ENCODE data around the gene NGB. TPM values are rescaled to one million over a fixed set of nuclear protein-coding genes. Genes with fewer than 3 reads are reported as not detected.

Gene NGB
- total and polyA plus RNA-seq, 9 of the 15 experiments (the other 6 are each of a cell fraction or from before 2014, with no cell fraction given) = not detected

DNA sequence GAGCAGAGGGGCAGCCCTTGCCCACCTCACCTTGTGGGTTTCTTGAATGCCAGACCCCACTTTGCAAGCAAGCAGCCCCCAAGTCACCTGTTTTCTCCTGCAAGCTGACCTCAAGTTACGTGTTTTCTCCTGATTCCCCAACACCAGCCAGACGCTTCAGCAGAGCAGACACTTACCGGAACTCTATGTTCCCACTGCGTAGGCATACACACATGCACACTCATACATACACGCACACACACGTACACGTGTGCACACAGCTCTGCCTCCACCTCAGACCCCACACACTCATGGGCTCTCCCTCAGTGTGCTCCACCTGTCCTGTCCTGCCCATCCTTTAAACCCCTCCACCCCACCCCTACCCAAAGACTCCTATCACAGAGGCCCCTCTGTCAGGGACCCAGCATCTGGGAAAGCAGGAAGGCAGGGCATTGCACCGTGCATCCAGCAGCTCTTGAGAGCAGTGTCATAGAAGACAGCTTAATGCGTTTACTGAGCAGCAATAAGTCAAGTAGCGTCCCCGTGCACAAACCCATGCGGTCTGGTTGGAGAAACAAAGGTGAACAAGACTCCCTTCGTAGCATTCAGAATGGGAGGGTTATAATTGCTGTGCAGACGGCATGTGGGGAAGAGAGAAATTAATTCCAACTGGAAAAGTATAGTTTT is 45.0 kb downstream of the NGB start (continued):
- TF ChIP-seq, protein P1, sequence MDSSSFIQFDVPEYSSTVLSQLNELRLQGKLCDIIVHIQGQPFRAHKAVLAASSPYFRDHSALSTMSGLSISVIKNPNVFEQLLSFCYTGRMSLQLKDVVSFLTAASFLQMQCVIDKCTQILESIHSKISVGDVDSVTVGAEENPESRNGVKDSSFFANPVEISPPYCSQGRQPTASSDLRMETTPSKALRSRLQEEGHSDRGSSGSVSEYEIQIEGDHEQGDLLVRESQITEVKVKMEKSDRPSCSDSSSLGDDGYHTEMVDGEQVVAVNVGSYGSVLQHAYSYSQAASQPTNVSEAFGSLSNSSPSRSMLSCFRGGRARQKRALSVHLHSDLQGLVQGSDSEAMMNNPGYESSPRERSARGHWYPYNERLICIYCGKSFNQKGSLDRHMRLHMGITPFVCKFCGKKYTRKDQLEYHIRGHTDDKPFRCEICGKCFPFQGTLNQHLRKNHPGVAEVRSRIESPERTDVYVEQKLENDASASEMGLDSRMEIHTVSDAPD (CRISPR knock-in tag; IDR thresholded peaks at IDR 0.05) = no peak
- TF ChIP-seq ZNF644 (tag; IDR thresholded peaks at IDR 0.05; ENCODE audit: low read depth) = no peak
- no peak for TF ChIP-seq ZNF24 (IDR thresholded peaks at IDR 0.05)
- TF ChIP-seq RUNX1 (IDR thresholded peaks at IDR 0.05; ENCODE audit: low read depth) = no peak
- TF ChIP-seq NFXL1 (CRISPR knock-in tag; IDR thresholded peaks at IDR 0.05) = no peak
- TF ChIP-seq BRD4 (IDR thresholded peaks at IDR 0.05) = no peak
- TF ChIP-seq MAZ (CRISPR knock-in tag; conservative IDR thresholded peaks at IDR 0.05 in 1 of 2, IDR thresholded peaks at IDR 0.05 in 1 of 2) = no peak
- TF ChIP-seq, protein P2, sequence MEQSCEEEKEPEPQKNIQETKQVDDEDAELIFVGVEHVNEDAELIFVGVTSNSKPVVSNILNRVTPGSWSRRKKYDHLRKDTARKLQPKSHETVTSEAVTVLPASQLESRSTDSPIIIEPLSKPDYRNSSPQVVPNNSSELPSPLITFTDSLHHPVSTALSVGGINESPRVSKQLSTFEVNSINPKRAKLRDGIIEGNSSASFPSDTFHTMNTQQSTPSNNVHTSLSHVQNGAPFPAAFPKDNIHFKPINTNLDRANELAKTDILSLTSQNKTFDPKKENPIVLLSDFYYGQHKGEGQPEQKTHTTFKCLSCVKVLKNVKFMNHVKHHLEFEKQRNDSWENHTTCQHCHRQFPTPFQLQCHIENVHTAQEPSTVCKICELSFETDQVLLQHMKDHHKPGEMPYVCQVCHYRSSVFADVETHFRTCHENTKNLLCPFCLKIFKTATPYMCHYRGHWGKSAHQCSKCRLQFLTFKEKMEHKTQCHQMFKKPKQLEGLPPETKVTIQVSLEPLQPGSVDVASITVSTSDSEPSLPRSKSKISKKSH (CRISPR knock-in tag; IDR thresholded peaks at IDR 0.05) = no peak
- no peak for TF ChIP-seq FOS (IDR thresholded peaks at IDR 0.05; ENCODE audit: extremely low read depth, insufficient read length)
- TF ChIP-seq, protein P3, sequence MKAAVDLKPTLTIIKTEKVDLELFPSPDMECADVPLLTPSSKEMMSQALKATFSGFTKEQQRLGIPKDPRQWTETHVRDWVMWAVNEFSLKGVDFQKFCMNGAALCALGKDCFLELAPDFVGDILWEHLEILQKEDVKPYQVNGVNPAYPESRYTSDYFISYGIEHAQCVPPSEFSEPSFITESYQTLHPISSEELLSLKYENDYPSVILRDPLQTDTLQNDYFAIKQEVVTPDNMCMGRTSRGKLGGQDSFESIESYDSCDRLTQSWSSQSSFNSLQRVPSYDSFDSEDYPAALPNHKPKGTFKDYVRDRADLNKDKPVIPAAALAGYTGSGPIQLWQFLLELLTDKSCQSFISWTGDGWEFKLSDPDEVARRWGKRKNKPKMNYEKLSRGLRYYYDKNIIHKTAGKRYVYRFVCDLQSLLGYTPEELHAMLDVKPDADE (conservative IDR thresholded peaks at IDR 0.05; ENCODE audit: control insufficient read depth, low read depth, low read length) = no peak
- no peak for TF ChIP-seq HOXB6 (CRISPR knock-in tag; IDR thresholded peaks at IDR 0.05; ENCODE audit: borderline replicate concordance)
- TF ChIP-seq ZNF77 (CRISPR knock-in tag; IDR thresholded peaks at IDR 0.05) = no peak
